ENCODE data around the gene LAMTOR4. TPM values are rescaled to one million over a fixed set of nuclear protein-coding genes. Genes with fewer than 3 reads are reported as not detected.
A peak's percentile ranks its signal among the peaks of the same experiment; 100 is the strongest.

The LAMTOR4 gene
- total RNA-seq, 4 donors from 2014 or later = 53.3 to 197 (median 115) TPM

DNA sequence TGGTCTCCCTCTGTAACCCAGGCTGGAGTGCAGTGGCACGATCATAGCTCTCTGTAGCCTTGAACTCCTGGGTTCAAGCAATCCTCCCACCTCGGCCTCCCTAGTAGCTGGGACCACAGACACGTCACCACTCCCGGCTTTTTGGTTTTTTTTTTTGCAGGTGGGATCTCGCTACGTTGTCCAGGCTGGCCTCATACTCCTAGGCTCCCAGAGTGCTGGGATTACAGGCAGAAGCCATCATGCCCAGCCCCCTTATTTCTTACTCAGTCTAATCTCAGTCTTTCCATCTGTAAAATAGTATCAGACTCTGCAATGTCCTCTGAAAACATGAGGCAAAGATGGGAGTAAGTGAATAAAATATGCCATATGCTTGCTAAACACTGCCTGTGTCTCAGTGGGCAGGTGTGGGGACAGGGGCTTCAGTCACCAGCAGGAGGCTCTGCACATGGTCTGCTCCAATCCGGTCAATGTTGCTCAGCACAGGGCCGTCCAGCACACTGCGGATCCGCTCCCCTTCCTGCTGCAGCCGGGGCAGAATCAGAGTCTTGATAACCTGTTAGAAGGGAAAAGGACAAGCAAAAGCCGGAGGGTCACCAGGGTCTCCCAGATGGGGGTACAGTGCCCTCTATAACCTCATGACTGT, 39.1 kb upstream of the LAMTOR4 start:
- H3K27me3 ChIP-seq = no peaks in the 10 kb centered on the region
- intact Hi-C loops (cut with DNase I; ENCODE audit: low total_unique reads) = no loop called here
- no peaks in the 10 kb centered on the region for H3K9me3 ChIP-seq
- no peaks in the 10 kb centered on the region for H3K36me3 ChIP-seq
- no peak for DNase-seq
- no peaks in the 10 kb centered on the region for H3K4me1 ChIP-seq
- TF ChIP-seq CTCF (IDR thresholded peaks at IDR 0.05) (no peak), POLR2A (IDR thresholded peaks at IDR 0.05) (no peak)
- H3K4me3 ChIP-seq = no peak overlapping the region
- H3K27ac ChIP-seq = no peak overlapping the region

DNA sequence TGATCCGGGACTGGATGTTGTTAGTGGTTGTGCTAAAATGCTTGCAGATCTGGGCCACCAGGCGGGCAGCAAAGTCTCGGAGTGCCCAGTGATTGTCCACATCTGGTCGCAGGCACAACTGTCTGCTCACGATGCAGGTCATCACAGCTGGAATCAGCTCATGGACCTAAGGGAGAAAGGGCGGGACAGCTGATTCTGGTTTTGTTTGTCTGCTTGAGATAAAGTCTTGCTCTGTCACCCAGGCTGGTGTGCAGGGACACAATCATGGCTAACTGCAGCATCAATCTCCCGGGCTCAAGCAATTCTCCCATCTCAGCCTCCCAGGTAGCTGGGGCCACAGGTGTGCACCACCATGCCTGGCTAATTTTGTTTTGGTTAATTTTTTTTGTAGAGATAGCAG, 37.6 kb upstream of the LAMTOR4 start:
- intact Hi-C loops (cut with DNase I; ENCODE audit: low total_unique reads) = no loop called here
- TF ChIP-seq POLR2A (IDR thresholded peaks at IDR 0.05) (no peak), CTCF (IDR thresholded peaks at IDR 0.05) (no peak)
- no peak overlapping the region for H3K27ac ChIP-seq
- H3K27me3 ChIP-seq = no peaks in the 10 kb centered on the region
- H3K36me3 ChIP-seq = no peaks in the 10 kb centered on the region
- no peaks in the 10 kb centered on the region for H3K4me1 ChIP-seq
- DNase-seq = no peak
- no peaks in the 10 kb centered on the region for H3K9me3 ChIP-seq
- H3K4me3 ChIP-seq = no peak overlapping the region

DNA sequence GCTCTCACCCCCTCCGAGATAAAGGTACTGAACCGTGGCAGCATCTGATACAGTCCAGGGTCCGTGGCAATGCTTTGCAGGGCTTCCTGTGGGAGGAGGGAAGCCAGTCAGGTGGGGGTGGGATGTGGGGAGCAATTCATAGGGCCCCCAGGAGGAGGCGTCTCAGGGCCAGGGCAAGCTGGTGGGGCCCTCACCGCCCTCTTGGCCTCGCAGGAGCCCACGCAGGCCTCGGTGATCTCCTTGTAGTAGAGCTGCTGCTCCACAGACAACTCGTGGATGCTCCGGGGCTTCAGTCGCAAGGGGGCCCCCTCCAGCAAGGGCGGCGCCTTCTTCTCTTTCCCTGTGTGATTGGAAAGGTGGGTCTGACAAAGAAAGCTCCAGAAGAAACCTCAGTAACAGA, 36.8 kb upstream of the LAMTOR4 start:
- Histone ChIP-seq H3K4me3 (no peak overlapping the region), H3K36me3 (no peaks in the 10 kb centered on the region), H3K27me3 (no peaks in the 10 kb centered on the region), H3K4me1 (no peaks in the 10 kb centered on the region), H3K9me3 (no peaks in the 10 kb centered on the region), H3K27ac (no peak overlapping the region)
- intact Hi-C loops (cut with DNase I; ENCODE audit: low total_unique reads) = no loop called here
- DNase-seq = no peak
- TF ChIP-seq POLR2A (IDR thresholded peaks at IDR 0.05) (no peak), CTCF (IDR thresholded peaks at IDR 0.05) (no peak)

GRCh38 chr7:100115026-100115425, 33.7 kb upstream of the LAMTOR4 start:
- intact Hi-C loops (cut with DNase I; ENCODE audit: low total_unique reads) = no loop called here
- TF ChIP-seq POLR2A (IDR thresholded peaks at IDR 0.05) = no peak
- no peak for TF ChIP-seq CTCF (IDR thresholded peaks at IDR 0.05)
- Histone ChIP-seq H3K4me3 (no peak overlapping the region), H3K27ac (no peak overlapping the region), H3K36me3 (no peaks in the 10 kb centered on the region), H3K27me3 (no peaks in the 10 kb centered on the region), H3K9me3 (no peaks in the 10 kb centered on the region), H3K4me1 (peaks cover 0 to under 1% of the 10 kb centered on the region in 2 donors)
- DNase-seq = no peak

GRCh38 chr7:100118388-100119071, 30.2 kb upstream of the LAMTOR4 start:
- no peaks in the 10 kb centered on the region for H3K36me3 ChIP-seq
- peak overlapping the region; percentile 74 to 83 for H3K4me3 ChIP-seq
- H3K9me3 ChIP-seq = no peaks in the 10 kb centered on the region
- no peaks in the 10 kb centered on the region for H3K27me3 ChIP-seq
- H3K4me1 ChIP-seq = peaks cover 4 to 6% of the 10 kb centered on the region in 2 donors
- TF ChIP-seq POLR2A (IDR thresholded peaks at IDR 0.05) = no peak
- no peak for TF ChIP-seq CTCF (IDR thresholded peaks at IDR 0.05)
- no peak for DNase-seq
- H3K27ac ChIP-seq = peak overlapping the region; percentile 84 to 94
- intact Hi-C loops (cut with DNase I; ENCODE audit: low total_unique reads) = no loop called here
